Fibroblast of lung (primary cell): ENCODE data around the gene TMBIM6.

Experiments
- EZH2 ChIP-seq: IDR thresholded peaks from 2 replicates; pipeline ENCODE4 v1.5.1; 2012; ENCODE audit warnings: low read length, control low read depth, mild to moderate bottlenecking; ENCODE audit errors: missing control alignments
- TF ChIP-seq, protein P1 (sequence below), 2 donors: IDR thresholded peaks in 1 of 2; conservative IDR thresholded peaks in 1 of 2; 1 replicate in 1 of 2; 2 replicates in 1 of 2; pipeline ENCODE4 v1.5.1; 2011 to 2012; ENCODE audit warnings: low read length in 2 of 2, control low read depth in 1 of 2, inconsistent platforms in 1 of 2, low read depth in 1 of 2, mild to moderate bottlenecking in 1 of 2

DNA sequence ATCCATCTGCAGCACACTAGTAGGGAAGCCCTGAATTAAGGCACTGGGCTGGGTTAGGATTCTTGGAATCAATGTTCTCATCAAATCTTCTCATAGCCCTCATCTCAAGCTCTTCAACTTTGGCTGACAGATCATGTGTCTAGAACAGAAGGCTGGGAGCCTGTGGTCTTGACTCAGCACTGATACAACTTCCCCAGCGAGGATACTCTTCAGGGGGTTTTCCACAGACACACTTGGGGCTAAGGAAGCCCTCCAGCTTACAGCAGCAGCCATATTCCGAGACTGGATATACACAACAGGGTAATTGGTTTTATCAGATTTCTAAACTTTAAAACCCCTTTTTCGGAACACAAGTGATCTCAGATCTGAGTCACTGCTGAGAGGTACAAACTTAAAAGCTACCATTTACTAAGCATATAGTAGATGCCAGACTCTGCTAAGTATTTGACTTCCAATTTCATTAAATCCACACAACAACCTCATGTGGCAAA lies 37.7 kb upstream of the TMBIM6 start:
- no peak for TF ChIP-seq EZH2
- TF ChIP-seq, protein P1, sequence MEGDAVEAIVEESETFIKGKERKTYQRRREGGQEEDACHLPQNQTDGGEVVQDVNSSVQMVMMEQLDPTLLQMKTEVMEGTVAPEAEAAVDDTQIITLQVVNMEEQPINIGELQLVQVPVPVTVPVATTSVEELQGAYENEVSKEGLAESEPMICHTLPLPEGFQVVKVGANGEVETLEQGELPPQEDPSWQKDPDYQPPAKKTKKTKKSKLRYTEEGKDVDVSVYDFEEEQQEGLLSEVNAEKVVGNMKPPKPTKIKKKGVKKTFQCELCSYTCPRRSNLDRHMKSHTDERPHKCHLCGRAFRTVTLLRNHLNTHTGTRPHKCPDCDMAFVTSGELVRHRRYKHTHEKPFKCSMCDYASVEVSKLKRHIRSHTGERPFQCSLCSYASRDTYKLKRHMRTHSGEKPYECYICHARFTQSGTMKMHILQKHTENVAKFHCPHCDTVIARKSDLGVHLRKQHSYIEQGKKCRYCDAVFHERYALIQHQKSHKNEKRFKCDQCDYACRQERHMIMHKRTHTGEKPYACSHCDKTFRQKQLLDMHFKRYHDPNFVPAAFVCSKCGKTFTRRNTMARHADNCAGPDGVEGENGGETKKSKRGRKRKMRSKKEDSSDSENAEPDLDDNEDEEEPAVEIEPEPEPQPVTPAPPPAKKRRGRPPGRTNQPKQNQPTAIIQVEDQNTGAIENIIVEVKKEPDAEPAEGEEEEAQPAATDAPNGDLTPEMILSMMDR (conservative IDR thresholded peaks at IDR 0.05 in 1 of 2, IDR thresholded peaks at IDR 0.05 in 1 of 2; ENCODE audit: low read depth in 1 of 2, low read length in 2 of 2): no peak
